GM10847 (cell line): ENCODE data around the gene USH2A.

Source experiments
- POLR2A ChIP-seq: IDR thresholded peaks from 2 replicates; pipeline ENCODE4 v1.6.1; 2011; ENCODE audit not compliant: insufficient read length; ENCODE audit errors: extremely low read depth

Gene USH2A

GRCh38 chr1:216201946-216202345 is 221.3 kb downstream of the USH2A start:
- TF ChIP-seq POLR2A = no peak

- TF ChIP-seq POLR2A = no peak
Measured at GRCh38 chr1:216200941-216201340, 222.3 kb downstream of the USH2A start.

GRCh38 chr1:216194721-216195120 is 228.5 kb downstream of the USH2A start:
- TF ChIP-seq POLR2A = no peak

GRCh38 chr1:216193839-216194443 is 229.3 kb downstream of the USH2A start:
- no peak for TF ChIP-seq POLR2A

- TF ChIP-seq POLR2A = no peak
Measured at GRCh38 chr1:216190438-216190837, 232.8 kb downstream of the USH2A start.

GRCh38 chr1:216186816-216187215 is 236.4 kb downstream of the USH2A start:
- TF ChIP-seq POLR2A = no peak

- TF ChIP-seq POLR2A = no peak
Measured at GRCh38 chr1:216186141-216186540, 237.1 kb downstream of the USH2A start.

- TF ChIP-seq POLR2A = no peak
Measured at GRCh38 chr1:216184126-216184680, 239.0 kb downstream of the USH2A start.

- TF ChIP-seq POLR2A = no peak
Measured at GRCh38 chr1:216183454-216183853, 239.8 kb downstream of the USH2A start.

GRCh38 chr1:216183007-216183406 is 240.2 kb downstream of the USH2A start:
- no peak for TF ChIP-seq POLR2A

GRCh38 chr1:216181590-216181989 is 241.7 kb downstream of the USH2A start:
- no peak for TF ChIP-seq POLR2A

- TF ChIP-seq POLR2A = no peak
Measured at GRCh38 chr1:216178281-216178680, 245.0 kb downstream of the USH2A start.

GRCh38 chr1:216176970-216177369 is 246.3 kb downstream of the USH2A start:
- no peak for TF ChIP-seq POLR2A

GRCh38 chr1:216175714-216176113 is 247.5 kb downstream of the USH2A start:
- TF ChIP-seq POLR2A = no peak

- no peak for TF ChIP-seq POLR2A
Measured at GRCh38 chr1:216173376-216173995, 249.8 kb downstream of the USH2A start.

- no peak for TF ChIP-seq POLR2A
Measured at GRCh38 chr1:216169351-216169750, 253.9 kb downstream of the USH2A start.

- no peak for TF ChIP-seq POLR2A
Measured at GRCh38 chr1:216168546-216168945, 254.7 kb downstream of the USH2A start.
